Fibroblast of upper back skin (primary cell): ENCODE measurements around the gene PRDX2.

Experiments
- DNase-seq: peaks from one replicate; pipeline ENCODE4 v3.0.0-alpha.2; 2013

Gene PRDX2

DNA sequence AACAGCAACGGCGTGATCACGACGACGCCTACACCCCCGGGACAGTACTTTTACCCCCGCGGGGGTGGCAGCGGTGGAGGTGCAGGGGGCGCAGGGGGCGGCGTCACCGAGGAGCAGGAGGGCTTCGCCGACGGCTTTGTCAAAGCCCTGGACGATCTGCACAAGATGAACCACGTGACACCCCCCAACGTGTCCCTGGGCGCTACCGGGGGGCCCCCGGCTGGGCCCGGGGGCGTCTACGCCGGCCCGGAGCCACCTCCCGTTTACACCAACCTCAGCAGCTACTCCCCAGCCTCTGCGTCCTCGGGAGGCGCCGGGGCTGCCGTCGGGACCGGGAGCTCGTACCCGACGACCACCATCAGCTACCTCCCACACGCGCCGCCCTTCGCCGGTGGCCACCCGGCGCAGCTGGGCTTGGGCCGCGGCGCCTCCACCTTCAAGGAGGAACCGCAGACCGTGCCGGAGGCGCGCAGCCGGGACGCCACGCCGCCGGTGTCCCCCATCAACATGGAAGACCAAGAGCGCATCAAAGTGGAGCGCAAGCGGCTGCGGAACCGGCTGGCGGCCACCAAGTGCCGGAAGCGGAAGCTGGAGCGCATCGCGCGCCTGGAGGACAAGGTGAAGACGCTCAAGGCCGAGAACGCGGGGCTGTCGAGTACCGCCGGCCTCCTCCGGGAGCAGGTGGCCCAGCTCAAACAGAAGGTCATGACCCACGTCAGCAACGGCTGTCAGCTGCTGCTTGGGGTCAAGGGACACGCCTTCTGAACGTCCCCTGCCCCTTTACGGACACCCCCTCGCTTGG is 9.3 kb downstream of the PRDX2 start:
- peak; percentile 41 for DNase-seq

DNA sequence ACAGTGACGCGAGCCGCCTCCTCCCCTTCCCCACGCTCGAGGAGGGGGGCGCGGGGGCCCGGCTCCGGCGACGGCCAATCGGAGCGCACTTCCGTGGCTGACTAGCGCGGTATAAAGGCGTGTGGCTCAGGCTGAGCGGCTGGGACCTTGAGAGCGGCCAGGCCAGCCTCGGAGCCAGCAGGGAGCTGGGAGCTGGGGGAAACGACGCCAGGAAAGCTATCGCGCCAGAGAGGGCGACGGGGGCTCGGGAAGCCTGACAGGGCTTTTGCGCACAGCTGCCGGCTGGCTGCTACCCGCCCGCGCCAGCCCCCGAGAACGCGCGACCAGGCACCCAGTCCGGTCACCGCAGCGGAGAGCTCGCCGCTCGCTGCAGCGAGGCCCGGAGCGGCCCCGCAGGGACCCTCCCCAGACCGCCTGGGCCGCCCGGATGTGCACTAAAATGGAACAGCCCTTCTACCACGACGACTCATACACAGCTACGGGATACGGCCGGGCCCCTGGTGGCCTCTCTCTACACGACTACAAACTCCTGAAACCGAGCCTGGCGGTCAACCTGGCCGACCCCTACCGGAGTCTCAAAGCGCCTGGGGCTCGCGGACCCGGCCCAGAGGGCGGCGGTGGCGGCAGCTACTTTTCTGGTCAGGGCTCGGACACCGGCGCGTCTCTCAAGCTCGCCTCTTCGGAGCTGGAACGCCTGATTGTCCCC is 10.1 kb downstream of the PRDX2 start, which contains the start of gene JUNB:
TSS of gene JUNB (plus strand) at position 142 of the 706 bp plus-strand sequence. CDS start at position 428, 286 bp downstream.
- peak; percentile 96 for DNase-seq

DNA sequence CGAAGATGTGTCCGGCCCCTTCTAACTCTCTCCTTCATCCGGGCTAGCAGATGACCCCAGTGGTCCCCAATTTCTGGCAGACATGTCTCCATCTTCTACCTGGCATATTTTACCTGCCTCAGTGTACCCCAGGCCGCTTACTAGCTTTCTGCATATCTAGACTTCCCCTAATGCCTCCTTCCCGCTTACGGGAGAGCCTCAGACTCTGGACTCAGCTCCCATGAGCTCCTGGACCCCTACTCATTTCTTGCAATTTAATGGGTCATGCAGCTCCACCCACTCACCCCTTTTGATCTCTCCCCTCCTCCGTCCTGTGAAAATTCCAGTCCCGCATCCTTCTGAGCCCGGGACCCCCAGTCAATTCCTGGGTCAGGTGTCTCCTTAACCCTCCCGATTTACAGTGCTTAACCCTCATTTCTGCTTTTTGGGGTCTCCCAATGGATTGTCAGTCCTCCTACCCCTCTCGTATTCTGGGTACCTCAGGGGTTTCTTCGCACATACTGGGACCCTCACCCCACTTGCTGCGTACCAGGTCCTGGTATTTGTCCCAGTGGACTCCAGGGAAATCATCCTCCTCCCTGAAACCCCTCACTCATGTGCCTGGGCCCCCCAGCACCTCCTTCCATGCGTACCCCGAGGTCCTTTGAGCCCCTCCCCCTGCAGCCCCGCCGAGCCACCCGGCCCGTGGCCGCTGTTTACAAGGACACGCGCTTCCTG is 10.8 kb downstream of the PRDX2 start:
- DNase-seq: no peak

DNA sequence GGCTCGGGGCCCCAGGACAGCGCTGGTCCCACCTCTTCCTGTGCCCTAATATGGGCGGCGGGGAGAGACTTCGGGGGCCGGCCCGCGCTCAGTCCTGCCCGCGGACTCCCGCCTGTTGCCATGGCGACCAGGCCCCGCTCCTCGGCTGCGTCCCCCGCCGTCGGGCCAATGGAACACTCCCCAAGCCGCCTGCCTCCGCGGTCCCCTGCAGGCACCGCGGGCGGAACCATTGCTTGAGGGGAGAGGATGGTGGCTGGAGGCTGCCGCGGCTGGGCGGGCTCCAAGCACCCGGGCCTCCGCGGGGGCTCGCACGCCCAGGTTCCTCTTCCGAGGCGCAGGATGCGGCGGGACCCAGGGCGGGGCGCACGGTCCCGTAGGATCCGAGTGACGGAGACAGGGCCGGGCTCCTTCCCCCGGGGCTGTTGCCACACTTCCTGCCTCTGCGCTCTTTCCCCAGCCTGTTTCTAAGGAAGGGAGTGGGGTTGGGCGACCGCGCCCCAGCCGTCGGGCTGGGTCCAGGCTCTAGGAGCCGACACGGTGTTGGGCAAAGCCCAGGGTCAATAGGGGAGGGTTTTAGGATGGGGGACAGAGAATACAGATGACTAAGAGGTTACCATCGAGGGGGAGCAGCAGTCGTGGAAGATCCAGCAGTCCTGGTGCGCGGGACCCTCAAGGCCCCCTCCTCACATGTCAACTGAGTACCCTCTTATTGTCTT is 11.5 kb downstream of the PRDX2 start:
- DNase-seq: peak; percentile 96

DNA sequence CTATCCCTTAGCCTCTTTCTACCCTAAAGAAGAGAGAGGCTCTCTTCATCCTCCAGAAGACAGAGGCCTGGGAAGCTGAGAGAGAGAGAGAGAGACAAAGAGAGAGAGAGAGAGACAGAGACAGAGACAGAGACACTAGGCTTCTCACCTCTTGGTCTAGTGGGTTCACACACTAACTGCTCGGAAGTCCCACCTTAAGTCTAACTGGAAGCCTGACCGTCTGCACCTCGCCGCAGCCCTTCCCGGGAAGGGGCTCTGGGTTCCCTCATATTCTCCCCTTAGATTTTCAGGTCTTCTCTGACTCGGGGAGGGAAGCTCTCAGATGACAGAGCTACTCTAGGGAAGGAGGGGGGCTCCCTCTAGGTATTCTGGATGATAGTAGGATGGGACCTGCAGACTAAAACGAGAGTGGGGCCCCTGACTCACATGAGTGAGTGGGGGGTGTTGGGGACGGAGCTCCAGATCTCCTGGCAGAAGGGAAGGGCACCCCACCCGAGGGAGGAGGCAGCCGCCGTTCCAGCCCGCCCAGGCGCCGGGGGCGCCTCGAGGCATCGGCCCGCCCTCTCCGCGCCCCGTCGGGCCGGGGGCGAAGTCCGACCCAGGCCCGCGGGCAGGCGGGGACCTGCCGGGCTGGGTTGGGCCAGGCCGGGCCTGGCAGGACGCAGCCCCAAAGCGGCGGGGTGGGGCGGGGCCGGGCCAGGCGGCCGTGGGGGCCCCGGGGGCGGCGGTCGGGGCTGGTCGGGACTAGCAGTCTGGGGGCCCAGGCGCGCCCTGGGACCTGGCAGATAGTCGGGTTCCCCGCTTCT is 12.3 kb downstream of the PRDX2 start:
- DNase-seq: no peak

DNA sequence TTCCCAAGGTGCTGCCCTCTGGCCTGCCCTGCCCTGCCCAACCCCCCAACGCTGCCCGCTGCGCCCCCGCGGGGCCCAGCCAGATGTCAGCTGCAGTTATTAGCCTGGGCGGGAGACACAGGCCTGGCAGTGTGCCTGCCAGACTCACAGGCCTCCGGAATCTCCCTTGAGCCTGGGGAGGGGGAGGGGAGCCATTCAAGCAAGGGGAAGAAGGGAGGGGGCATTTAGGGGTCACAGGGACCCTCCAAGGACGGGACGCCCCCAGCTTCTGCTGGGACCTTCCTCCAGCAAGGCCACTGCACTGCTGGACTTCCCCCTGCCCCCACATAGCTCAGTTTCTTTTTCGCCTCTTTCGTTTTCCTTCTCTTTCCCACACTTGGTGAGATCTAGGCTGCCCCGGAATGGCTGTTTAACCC is 12.9 kb downstream of the PRDX2 start:
- peak; percentile 73 for DNase-seq

DNA sequence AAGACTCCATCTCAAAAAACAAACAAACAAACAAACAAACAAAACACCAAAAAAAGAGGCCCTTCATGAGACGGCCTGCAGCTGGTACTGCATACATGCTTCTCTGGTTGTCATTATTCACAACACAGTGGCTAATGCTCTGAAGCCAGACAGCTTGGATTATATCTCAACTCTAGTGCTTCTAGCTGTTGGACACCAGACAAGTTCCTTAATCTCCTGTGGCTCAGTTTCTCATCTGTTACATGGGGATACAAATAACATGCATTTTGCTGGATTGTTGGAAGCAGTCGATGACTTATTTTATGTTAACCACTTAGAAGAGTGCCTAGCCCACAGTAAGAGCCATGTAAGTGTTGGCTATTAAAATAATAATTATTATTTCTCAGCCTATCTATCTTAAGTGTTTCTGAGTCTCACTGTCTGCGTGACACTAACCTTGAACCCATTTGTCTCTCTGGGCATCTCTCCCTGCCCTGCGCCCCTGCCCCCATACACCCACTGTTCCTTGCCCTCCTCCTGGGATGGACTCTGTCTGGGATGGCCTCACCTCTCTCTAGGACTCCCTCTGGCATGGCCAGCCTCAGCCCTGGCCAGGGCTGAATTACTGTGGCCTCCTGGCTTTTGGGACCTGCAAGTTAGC is 13.4 kb downstream of the PRDX2 start:
- DNase-seq: no peak

DNA sequence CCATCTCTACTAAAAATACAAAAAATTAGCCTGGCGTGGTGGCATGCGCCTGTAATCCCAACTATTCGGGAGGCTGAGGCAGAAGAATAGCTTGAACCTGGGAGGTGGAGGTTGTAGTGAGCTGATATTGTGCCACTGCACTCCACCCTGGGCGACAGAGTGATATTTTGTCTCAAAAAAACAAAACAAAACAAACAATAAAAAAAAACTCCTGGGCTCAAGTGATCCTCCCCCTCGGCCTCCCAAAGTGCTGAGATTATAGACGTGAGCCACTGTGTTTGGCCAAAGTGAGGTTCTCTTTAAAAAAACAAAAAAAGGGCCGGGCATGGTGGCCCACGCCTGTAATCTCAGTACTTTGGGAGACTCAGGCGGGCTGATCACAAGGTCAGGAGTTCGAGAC is 14.1 kb downstream of the PRDX2 start:
- no peak for DNase-seq

DNA sequence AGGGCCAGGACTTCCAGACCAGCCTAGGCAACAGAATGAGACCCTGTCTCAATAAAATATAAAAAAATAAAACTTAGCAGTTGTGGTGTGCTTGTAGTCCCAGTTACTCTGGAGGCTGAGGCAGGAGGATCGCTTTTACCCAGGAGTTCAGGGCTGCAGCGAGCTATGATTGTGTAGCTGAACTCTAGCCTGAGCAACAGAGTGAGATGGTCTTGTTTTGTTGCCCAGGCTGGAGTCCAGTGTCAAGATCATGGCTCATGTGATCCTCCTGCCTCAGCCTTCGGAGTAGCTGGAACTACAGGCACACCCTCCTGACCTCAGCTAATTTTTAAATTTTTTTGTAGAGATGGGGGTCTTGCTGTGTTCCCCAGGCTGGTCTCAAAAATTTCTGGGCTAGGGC is 14.6 kb downstream of the PRDX2 start:
- DNase-seq: no peak

DNA sequence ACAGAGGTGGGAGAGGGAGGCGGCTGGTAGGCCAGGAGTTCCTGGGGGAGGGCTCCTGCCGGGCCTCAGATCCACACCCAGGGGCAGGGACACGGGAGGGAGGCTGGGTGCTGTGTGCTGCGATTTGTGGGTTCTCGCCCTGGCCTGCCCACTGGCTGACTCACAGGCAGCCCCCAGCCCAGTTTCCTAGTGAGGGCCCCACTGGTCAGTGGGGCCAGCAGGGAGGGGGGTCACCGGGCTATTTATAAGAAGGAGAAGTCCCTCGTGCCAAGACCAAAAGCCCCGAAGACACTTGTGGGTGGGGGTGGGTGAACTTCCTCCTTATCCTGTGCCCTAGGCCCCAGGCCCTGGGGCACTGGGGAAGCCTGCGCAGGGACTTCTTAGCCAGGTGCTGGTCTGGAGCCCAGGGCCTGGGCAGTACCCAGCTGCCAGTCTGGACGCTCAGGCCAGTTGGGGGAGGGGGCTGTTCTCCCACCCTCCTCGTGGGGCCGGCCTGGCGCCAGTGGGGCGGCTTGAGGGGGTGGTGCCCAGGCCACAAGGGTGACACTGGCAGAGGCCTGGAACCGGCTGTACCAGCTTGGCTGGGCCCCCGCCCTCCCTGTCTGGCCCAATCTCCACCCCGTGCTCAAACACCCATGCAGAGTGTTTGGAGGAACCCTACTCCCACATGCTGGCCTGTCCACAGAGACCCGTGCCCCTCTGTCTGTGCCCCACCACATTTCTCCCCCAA is 15.3 kb downstream of the PRDX2 start:
- no peak for DNase-seq

DNA sequence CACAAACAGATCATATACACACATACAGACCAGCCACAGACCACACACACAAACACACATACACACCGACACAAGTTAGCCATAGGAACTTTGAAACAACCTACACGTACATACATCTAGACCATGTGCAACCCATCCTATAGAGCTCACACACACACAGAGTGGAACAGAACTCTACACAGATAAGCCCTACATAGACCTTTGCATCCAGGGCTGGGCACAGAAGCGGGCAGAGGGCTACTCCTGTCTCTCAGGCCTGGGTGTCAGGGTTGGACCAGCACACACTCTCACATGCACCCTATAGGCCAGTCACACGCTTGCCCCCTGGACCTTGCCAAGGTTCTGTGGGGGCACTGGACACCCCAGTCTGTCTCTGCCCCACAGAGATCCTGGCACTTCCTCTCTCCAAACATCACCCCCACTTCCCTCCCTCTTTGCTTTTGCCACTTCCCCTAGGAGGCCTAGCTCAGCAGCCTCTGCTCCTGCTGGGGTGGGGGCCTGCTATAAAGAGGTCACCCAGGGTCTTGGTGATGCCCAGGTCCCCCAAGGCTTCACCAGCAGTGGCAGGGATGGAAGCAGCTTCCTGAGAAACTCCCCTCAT is 16.1 kb downstream of the PRDX2 start:
- DNase-seq: no peak

DNA sequence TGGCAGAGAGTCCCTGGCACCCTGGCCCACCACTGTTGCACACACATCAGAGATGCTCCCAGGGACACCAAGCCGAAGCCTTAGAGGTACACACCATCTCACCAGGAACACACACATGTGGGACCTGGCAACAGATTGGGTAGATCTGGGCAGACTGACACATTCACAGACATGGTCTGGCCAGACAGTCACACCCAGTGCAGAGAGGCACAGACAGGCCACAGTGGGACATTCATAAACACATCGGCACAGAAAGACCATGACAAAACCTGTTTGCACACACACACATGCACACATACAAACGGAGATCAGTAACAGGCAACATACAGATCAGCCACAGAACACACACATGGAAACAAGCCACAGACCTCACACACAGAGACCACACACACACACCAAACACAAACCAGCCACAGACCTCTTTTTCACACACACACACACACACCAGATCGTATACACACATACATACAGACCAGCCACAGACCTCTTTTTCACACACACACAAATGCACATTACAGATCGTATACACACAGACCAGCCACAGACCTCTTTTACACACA is 16.6 kb downstream of the PRDX2 start:
- DNase-seq: peak; percentile 53

DNA sequence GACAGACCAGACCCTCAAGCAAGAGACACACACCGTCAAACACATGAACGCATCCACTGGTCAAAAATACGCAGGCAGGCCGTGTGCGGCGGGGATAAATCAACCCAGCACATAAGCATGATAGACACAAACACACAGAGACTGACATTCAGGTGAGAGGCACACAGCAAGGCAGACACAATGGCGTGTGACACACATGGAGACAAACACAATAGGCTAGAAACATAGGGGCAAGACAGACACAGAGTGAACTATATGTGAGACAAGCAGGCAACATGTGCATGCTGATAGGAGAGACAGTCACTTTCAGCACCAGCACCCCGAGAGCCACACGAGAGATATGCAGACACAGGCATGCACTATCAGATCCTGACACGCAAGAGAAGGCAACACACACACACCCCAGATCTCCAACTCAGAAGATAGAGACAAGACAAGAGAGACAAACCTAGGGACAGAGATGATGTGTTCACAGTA is 17.2 kb downstream of the PRDX2 start:
- DNase-seq: no peak

DNA sequence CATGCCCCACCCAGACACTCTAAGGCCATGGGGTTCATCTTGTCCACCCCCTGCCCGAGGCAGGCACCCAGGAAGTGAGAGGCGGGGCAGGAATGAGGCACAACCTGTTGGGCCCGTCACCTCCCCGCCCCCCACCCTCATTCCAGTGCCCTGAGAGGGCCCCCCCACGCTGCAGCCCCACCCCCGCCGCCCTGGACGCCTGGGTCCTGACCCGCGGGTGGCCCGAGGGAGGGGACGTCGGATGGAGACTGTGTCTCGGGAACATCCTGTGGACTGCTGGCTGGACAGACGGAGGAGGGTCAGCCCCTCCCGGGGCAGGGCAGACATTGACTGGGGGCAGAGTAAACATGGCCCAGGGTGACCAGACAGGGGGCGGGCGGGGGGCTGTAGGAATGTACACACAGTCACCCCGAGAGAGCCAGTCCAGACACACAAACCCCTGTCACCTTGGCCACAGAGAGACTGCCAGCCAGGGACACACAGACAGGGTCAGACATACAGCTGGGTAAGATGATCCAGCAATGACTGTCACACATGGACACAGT is 17.7 kb downstream of the PRDX2 start:
- no peak for DNase-seq

DNA sequence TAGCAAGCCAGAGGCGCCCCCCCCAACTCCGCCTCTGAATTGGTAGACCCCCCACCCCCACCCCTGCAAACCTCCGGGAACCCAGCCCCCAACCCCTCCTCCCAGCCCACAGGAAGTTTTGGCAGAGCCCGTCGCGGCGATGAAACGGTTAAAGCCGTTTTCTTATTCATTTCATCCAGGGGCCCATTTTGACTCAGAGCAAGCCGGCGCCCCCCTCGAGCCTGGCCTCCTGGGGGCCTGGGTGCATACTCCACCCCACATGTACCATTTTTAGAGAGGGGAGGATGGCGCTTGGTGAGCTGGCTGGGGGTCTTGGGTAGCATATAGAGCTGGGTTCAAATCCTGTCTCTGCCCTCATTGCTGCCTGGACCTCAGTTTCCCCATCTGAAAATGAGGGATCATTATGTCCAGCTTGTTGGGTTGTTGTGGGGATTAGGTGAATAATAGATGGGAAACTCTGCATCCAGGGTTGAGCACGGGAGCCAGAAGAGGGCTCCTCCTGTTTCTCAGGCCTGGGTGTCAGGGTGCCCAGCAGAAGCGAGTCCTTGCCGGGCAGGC is 18.2 kb downstream of the PRDX2 start:
- peak; percentile 70 for DNase-seq

DNA sequence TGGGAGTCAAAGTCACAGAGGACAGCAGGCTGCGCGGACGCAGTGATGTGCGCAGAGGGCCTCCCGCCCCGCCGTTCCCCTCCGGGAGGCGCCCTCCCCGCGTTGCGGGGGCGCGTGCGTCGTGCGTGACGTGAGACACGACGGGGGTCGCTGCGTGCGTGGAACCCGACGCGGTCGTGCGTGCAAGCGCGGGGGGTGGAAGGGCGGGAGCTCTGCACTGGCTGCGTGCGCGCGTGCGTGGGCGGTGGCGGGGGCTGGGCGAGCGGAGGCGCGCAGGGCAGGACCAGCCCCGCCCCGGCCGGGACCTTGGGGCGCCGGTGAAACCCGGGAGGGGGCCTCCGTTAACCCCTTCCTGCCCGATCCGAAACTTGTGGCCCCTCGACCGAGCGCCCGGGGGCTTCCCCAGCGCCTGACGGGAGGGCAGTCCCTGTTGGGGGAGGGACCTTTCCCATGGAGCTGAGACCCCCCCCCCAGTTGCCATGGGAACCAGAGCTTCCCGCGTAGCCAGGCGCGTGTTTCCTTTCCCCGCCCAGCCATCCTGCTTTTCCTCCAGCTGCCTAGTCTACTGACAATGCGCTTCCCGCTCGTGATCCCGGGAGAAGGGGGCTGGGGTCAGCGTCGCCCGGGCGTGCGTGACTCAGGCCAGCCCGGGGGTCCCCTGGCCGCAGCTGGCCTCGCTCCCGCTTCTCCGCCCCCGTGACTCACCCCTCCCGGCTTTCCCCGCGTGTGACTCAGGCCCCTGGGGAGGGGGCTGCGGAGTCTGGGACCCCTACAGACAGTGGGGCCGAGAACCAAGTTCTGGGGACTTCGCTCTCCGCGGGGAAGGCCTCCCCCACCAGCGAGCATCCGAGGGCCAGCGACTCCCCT is 18.9 kb downstream of the PRDX2 start:
- DNase-seq: peak; percentile 91

DNA sequence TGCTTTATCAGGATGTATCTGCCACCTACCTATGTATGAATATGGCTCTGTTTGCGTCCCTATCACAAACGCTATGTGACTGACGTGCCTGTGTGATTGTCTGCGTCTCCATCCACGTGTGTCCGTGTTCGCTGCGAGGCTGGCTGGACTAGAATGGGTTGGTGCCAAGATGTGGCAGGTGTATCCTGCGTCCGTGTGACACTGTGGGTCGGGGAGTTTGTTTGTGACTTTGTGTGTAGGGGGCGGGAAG is 19.5 kb downstream of the PRDX2 start:
- no peak for DNase-seq

DNA sequence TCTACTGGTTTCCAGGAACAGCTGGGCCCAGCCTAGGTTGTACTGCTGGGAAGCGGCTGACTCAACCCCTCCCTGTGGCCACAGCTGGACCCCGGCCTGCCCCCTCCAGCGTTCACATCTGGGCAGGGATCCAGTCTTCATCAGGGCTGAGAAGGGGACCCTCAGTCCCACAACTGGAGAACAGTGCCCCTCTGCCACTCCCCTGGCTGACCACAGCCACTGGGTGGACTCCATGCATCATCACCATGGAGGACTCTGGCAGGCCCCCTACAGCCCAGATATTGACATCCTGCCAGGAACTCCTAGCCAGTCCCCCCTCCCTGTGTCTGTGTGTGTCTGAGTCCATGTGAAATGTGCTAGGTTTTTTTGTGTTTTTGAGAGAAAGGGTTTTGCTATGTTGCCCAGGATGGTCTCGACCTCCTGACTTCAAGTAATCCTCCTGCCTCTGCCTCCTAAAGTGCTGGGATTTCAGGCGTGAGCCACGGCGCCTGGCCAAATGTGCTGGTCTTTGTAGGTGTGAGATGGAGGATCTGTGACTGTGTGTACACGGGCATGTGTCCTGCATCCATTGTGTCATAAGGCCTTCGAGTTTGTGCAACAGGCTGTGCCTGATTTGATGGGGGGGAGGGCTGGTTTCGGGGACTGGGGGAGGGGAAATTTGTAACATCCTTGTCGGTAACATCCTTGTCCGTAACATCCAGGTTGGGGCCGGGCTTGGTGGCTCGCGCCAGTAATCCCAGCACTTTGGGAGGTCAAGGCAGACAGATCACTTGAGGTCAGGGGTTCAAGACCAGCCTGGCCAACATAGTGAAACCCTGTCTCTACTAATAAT is 22.2 kb downstream of the PRDX2 start:
- peak; percentile 95 for DNase-seq
